ENCODE measurements around the gene GRAMD1C. TPM values are rescaled to one million over a fixed set of nuclear protein-coding genes. Genes with fewer than 3 reads are reported as not detected.

GRAMD1C gene
- total RNA-seq, 1 donor from 2014 or later: 2.4 TPM

GRCh38 chr3:113829576-113830354 is 8.8 kb upstream of the GRAMD1C start:
- no peak overlapping the region for H3K4me3 Mint-ChIP-seq
- no peaks in the 10 kb centered on the region for H3K27me3 Mint-ChIP-seq (ENCODE audit: low read depth)
- peaks cover 6% of the 10 kb centered on the region for H3K9me3 Mint-ChIP-seq
- DNase-seq (ENCODE audit: low read depth, low spot score): no peak
- H3K36me3 Mint-ChIP-seq (ENCODE audit: low read depth): no peaks in the 10 kb centered on the region
- no peaks in the 10 kb centered on the region for H3K4me1 Mint-ChIP-seq
- no peak for TF ChIP-seq CTCF (conservative IDR thresholded peaks at IDR 0.05)
- H3K27ac Mint-ChIP-seq (ENCODE audit: unreplicated experiment): no peak overlapping the region

GRCh38 chr3:113831103-113831355 is 7.6 kb upstream of the GRAMD1C start:
- no peaks in the 10 kb centered on the region for H3K36me3 Mint-ChIP-seq (ENCODE audit: low read depth)
- H3K27me3 Mint-ChIP-seq (ENCODE audit: low read depth): no peaks in the 10 kb centered on the region
- H3K4me3 Mint-ChIP-seq: no peak overlapping the region
- no peak for TF ChIP-seq CTCF (conservative IDR thresholded peaks at IDR 0.05)
- H3K4me1 Mint-ChIP-seq: no peaks in the 10 kb centered on the region
- peaks cover 6% of the 10 kb centered on the region for H3K9me3 Mint-ChIP-seq
- no peak overlapping the region for H3K27ac Mint-ChIP-seq (ENCODE audit: unreplicated experiment)
- no peak for DNase-seq (ENCODE audit: low read depth, low spot score)

GRCh38 chr3:113832477-113833164 is 6.0 kb upstream of the GRAMD1C start:
- Mint-ChIP-seq H3K4me1 (no peaks in the 10 kb centered on the region), H3K4me3 (no peak overlapping the region), H3K9me3 (peaks cover 6% of the 10 kb centered on the region), H3K36me3 (ENCODE audit: low read depth) (no peaks in the 10 kb centered on the region), H3K27ac (ENCODE audit: unreplicated experiment) (no peak overlapping the region), H3K27me3 (ENCODE audit: low read depth) (no peaks in the 10 kb centered on the region)
- DNase-seq (ENCODE audit: low read depth, low spot score): no peak
- no peak for TF ChIP-seq CTCF (conservative IDR thresholded peaks at IDR 0.05)

- Mint-ChIP-seq H3K27ac (ENCODE audit: unreplicated experiment) (no peak overlapping the region), H3K9me3 (peaks cover 6% of the 10 kb centered on the region), H3K27me3 (ENCODE audit: low read depth) (peaks cover 3% of the 10 kb centered on the region), H3K4me1 (peaks cover 7% of the 10 kb centered on the region), H3K36me3 (ENCODE audit: low read depth) (no peaks in the 10 kb centered on the region), H3K4me3 (no peak overlapping the region)
- TF ChIP-seq CTCF (conservative IDR thresholded peaks at IDR 0.05): no peak
- DNase-seq (ENCODE audit: low read depth, low spot score): no peak
Measured at GRCh38 chr3:113834983-113835382, 3.6 kb upstream of the GRAMD1C start.

- Mint-ChIP-seq H3K4me3 (peak overlapping the region; percentile 86), H3K27me3 (ENCODE audit: low read depth) (peaks cover 3% of the 10 kb centered on the region), H3K9me3 (no peaks in the 10 kb centered on the region), H3K27ac (ENCODE audit: unreplicated experiment) (no peak overlapping the region), H3K4me1 (peaks cover 10% of the 10 kb centered on the region), H3K36me3 (ENCODE audit: low read depth) (no peaks in the 10 kb centered on the region)
- no peak for TF ChIP-seq CTCF (conservative IDR thresholded peaks at IDR 0.05)
- no peak for DNase-seq (ENCODE audit: low read depth, low spot score)
Measured at GRCh38 chr3:113839551-113839950, 963 bp downstream of the GRAMD1C start.
